CD4-positive, alpha-beta T cell treated with Interleukin-6 at 100 ng/mL for 8 hours (primary cell): ENCODE measurements around the gene ZKSCAN2.

Experiments
- DNase-seq: peaks from one replicate; pipeline ENCODE4 v3.0.0-alpha.2; 2020; ENCODE audit warnings: mixed read lengths, low spot score

ZKSCAN2 gene

DNA sequence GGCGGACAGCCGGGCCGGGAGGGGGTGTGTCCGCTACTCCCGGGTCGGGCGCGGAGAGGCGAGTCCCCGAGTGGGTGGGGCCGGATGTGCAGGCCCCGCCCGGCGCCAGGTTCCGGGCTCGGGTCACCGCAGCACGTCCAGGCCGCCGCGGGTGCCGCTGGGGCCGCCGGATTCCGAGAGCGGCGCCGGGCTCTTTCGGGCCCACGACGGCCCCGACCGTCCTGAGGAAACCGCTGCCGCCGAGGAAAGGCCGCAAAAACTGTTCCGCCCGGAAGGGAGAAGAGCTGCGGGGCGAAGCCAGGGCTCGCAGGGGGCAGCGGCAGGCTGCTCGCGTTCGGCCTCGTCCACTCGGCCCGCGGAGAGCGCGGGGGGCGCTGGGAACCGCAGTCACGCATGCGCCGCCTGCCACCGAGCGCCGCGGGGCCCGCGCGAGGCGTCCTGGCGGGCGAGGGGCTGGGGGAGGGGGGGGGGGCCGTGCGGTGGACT, at the start of gene ZKSCAN2:
ZKSCAN2 (minus strand) TSS at position 376 of the 486 bp plus-strand sequence. CDS start 718 bp downstream, outside the sequence.
- peak; percentile 79 for DNase-seq

GRCh38 chr16:25299792-25300590, 42.3 kb upstream of the ZKSCAN2 start:
- DNase-seq = no peak

DNA sequence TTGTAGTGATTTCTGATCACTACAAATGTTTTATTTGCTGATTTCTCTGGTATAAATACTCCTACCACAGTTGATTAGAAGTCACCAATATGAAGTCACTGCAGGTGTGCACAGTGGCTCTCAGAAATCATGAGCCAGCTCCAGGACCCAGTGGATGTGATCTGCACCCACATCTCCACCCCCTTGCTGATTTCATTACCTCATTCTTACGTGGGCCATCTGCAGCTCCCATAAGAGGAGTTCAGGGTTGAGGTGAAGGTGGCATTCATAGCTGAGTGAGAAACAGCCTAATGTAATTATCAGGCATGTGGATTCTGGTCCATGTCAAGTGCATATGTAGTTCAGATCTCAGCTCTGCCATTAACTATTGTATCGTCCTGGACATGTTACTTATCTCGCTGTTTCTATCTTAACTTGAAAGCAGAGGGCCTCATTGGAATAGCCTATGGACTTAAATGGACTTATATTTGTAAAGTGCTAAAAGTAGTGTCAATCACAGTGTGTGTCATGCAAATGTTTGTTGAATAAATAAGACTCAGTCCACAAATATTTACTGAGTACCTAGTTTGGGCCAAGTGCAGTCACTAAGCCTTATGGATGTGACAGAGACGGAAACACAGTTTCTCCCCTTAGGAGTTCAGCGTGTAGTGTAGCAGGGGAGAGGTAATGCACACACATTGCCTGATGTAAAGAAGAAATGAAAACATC, 40.7 kb upstream of the ZKSCAN2 start:
- no peak for DNase-seq

DNA sequence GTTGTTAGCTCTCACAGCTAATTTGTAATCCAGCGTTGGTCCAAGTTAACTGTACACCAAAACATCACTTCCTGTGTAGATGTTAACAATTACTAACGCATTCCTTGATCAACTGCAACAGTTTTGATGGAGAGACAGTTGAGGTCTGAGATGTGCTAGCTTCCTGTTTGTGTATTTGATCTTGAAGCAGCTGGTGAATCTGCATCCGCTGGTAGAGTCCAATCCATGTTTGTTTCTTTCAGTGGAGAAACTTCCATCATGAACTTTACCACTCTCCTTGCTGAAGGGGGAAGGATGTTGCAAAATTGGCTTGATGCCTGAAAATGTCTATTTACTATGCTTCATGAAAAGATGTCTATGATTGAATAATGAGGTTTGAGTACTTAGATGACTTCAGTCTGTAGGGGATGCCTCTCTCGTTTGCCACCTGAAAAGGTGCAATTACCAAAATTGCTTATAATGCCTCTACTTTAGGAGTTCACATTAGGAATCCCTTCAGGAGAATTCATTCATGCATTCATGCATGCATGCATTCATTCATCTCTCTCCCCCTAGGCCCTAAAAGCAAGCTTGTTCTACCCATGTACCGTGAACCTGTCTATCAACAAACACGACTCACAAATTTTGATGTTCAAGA, 39.6 kb upstream of the ZKSCAN2 start:
- no peak for DNase-seq

- DNase-seq = no peak
These were observed 33.9 kb upstream of the ZKSCAN2 start for GRCh38 chr16:25291580-25291979.

GRCh38 chr16:25289466-25289865, 31.8 kb upstream of the ZKSCAN2 start:
- DNase-seq = no peak

DNA sequence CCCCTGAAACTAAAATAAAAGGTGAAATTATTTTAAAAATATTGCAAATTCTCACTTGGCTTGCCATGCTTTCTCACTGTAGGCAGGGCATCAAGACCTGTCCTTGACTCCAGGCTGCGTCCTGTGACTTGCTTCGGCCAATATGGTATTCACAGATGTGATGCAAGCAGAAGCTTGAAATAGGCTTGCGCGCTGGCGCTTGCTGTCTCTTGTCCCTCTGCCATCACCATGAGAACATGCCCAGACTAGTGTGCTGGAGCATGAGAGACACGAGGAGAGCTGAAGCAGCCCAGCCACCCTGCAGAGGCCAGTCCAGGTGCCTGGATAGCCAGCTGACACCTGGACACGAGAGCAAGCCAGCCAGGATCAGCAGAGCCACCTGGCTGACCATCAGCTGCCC, 21.8 kb upstream of the ZKSCAN2 start:
- DNase-seq = no peak

DNA sequence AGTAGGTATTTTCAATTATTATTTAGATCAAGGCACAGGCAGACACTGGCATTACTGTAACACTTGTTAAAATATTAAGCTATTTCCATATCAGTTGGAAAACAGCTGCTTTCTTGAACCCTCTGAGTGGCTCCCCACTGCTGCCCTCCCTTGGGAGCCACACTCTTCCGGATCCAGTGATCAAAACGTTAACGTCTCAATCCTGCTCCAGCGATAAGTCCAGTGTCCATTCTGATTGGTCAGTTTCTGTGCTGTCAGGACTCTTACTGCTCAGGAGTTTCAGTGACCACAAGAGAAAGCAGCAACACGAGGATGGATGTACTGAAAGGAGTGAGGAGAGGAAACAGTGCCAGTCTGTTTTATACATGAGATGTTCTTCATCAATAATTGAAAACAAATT, 13.8 kb upstream of the ZKSCAN2 start:
- no peak for DNase-seq

GRCh38 chr16:25270577-25270976, 12.9 kb upstream of the ZKSCAN2 start:
- no peak for DNase-seq

- DNase-seq = no peak
These were observed 12.2 kb upstream of the ZKSCAN2 start for GRCh38 chr16:25269879-25270278.

GRCh38 chr16:25265968-25266367, 8.3 kb upstream of the ZKSCAN2 start:
- DNase-seq = no peak

GRCh38 chr16:25264597-25264996, 7.0 kb upstream of the ZKSCAN2 start:
- DNase-seq = no peak

GRCh38 chr16:25260416-25260815, 2.8 kb upstream of the ZKSCAN2 start:
- no peak for DNase-seq

GRCh38 chr16:25258861-25259179, 1.2 kb upstream of the ZKSCAN2 start:
- peak; percentile 2 for DNase-seq

GRCh38 chr16:25257956-25258860, 563 bp upstream of the ZKSCAN2 start:
- peak; percentile 58 for DNase-seq

- no peak for DNase-seq
These were observed 763 bp downstream of the ZKSCAN2 start for GRCh38 chr16:25256695-25257469.

DNA sequence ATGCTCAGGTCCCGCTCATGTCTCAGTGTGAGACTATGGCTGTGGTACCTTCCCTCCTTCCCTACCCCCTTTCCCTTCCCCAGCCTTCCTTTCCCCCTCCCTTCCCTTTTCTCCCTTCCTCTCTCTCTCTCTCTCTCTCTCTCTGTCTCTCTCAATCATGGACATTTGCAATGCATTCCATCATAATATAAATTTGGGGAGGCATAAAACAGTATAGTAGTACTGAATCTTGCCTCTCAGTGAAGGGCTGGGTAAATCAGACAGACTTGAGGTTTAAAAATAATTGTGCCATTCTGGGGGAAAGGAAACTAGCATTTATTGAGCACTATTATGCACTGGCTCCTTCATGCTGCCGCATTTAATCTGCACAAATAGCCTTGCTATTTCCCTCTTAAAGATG, 4.3 kb downstream of the ZKSCAN2 start:
- DNase-seq = no peak

DNA sequence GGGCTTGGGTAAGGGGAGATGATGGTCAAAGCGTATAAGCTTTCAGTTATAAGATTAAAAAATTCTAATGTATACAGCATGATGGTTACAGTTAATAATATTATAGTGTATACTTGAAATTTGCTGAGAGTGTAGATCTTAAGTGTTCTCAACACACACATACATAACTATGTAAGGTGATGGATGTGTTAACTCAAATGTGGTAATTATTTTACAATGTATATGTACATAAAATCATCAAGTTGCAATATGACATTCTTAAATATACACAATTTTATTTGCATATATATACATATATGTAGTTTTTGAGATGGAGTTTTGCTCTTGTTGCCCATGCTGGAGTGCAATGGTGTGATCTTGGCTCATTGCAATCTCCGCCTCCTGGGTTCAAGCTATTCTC, 7.2 kb downstream of the ZKSCAN2 start:
- DNase-seq = no peak

DNA sequence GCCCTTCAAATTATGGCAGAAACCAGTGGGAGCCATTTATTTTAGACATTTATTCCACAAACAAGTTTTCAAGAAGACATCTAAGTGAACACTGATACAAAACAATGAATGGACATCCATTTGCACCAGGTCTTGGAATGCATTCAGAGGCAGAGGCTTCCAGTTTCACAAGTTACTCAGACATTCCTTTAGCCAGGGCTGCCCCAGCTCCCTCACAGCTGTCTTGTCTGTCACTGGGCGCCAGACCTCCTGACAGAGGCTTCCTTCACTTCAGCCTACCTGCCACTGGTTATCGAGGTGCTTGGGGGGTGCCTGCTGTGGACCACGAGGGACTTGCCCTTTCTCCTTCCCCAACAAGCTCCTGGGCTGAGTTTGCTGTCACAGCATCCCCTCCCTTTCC, 21.7 kb downstream of the ZKSCAN2 start:
- no peak for DNase-seq

GRCh38 chr16:25228372-25228771, 29.3 kb downstream of the ZKSCAN2 start:
- no peak for DNase-seq

DNA sequence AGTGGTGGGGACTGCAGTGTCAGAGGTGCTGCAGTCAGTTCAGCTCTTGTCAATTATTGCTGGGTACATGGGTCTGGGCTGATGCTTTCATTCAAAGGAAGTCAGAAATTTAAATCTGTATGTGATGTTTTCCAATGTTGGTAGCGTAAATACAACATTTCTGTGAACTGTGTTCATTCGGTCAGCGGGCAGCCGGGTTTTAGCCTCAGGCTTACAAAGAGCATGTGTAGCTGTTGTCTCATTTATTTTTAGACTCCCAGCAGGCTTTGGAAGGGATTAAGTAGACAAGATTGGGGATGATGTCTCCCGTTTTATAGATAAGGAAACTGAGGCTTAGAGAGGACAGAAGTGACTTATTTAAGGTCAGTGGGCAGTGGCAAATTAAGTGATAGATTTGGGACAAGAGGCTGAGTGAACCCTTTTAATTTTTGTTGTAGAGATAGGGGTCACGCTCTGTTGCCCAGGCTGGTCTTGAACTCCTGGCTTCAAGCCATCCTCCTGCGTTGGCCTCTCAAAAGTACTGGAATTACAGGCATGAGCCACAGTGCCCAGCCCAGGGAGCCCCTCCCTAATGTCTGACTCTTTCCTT, 32.8 kb downstream of the ZKSCAN2 start:
- DNase-seq = no peak
